GM18505 (cell line): Measurements from ENCODE around the gene C5orf46.

ENCODE experiments used
- ATAC-seq: cut with Tn5 transposase; IDR thresholded peaks from one replicate; pipeline ENCODE4 v1.9.1; 2021; ENCODE audit not compliant: unreplicated experiment
- POLR2A ChIP-seq: IDR thresholded peaks from 4 replicates; pipeline ENCODE4 v1.6.1; 2011; ENCODE audit warnings: borderline replicate concordance; ENCODE audit not compliant: insufficient read depth, insufficient read length; ENCODE audit errors: extremely low read depth

The C5orf46 gene

DNA sequence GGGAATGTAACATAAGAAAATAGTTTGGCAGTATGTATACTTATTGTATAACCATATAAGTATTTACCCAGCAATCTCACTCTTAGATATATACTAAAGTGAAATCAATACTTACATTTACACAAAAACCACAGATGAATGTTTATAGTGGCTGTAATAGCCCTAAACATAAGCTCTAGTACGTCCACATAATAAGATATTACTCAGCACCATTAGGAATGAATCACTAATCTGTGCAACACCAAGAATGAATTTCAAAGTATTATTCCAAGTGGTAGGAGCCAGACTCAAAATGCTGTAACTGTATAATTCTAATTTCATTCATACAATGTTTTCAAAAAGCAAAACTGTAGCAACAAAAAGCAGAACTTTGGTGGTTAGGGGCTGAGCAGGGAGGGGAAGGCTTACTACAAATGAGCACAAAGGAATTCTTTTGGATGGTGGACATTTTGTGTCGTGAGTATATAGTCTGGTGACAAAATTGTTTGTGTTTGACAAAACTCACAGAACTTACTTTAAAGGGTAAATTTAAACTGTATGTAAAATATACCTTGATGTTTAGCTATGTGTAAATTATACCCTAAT lies 11.9 kb upstream of the C5orf46 start:
- TF ChIP-seq POLR2A, result no peak

DNA sequence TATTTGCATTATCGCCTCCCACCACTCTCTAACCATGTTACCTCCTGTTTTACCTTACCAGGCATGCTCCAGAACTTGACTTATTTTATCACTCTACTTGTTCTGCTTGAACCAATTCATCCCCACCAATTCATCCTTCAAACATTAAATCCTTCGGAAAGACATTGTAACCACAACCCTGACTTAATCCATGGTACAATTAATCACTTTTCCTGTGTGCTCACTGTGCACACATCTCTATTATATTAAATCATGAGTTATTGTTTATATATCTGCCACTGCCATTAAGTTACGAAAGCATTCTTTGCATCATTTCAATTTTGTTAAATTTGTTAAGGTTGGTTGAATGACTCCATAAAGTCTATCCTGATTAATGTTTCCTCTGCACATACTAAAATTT lies 7.4 kb upstream of the C5orf46 start:
- no peak for TF ChIP-seq POLR2A

More for the DNA sequence above, 11.9 kb upstream of the C5orf46 start:
- ATAC-seq, result no peak

DNA sequence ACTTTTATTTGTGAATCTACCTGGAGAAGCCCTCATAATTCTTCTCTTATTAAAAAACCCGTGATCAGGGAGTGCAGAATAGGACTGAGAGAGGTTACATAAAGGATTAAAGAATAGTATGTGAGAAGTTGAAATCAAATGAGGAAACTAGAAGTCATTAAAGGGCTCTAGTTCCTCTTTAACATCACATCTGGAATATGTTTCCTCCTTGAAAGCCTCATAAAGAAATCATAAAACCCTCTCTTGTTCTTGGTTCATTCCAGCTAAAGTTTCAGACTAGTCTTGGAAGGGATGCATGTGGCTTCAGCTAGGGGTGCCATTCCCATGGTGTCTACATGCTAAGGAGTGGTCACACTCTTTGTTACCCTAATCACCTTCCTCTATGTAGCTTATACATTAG lies 5.7 kb upstream of the C5orf46 start:
- no peak for TF ChIP-seq POLR2A
- ATAC-seq, result no peak

More for the DNA sequence above, 7.4 kb upstream of the C5orf46 start:
- ATAC-seq, result no peak

DNA sequence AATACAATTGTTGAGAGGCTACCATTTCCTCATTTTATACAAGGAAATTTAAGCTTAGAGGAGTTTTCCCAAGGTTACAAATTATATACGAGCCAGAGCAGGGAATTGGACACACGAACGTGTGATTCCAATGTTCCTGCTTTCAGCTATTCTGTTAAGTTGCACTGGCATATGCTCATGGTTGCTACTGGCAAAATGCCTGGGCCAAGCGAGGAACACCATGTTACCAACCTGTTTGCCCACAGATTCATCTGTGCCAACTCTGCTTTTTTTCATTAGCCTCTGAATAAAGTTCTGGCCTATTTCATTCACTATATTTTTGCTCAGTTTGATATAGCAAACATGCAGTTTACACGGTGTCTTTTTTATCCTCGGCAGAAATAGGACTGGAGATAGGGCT lies 5.1 kb upstream of the C5orf46 start:
- ATAC-seq, result no peak
- no peak for TF ChIP-seq POLR2A

DNA sequence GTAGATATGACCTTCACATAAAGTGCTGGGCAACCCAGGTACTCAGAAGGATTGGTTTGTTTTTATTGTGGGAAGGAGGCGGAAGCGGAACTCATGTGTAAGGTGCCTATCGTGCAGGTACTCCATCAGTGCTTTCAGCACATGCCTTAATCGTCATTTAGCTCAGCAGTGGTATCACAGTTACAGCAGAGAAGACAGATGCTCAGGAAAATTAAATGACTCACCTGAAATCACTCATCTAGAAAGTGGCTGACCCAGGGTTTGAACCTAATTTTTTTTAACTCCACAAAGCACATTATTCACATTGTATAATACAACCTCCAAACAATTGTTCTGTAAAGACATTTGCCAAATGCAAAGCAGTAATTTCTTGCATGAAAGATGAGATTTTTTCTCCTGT lies 2.2 kb downstream of the C5orf46 start:
- ATAC-seq, result no peak

DNA sequence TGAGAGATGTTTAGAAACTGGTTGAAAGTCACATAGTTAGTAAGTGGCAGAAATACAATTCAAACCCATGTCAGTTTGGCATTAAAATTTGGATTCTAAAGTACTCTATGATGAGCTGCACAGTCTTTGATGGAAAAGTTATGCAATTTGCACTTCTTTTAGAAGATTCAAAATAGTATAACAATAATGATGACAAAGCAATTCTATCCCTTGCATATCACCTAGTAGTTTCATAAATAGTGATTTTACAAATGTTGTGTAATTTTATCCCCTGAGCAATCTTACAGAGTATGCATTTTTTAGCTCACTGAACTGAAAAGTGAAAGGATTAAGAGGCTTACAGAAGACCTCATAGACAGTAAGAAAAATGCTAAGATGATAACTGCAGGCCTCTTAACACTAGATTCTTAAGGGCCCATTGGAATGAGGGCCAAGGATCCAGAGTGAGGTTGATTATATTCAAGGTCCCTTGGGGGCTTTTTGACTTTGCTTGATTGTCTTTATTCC lies 3.7 kb downstream of the C5orf46 start:
- TF ChIP-seq POLR2A, result no peak
- ATAC-seq, result no peak

More for the DNA sequence above, 2.2 kb downstream of the C5orf46 start:
- no peak for TF ChIP-seq POLR2A

DNA sequence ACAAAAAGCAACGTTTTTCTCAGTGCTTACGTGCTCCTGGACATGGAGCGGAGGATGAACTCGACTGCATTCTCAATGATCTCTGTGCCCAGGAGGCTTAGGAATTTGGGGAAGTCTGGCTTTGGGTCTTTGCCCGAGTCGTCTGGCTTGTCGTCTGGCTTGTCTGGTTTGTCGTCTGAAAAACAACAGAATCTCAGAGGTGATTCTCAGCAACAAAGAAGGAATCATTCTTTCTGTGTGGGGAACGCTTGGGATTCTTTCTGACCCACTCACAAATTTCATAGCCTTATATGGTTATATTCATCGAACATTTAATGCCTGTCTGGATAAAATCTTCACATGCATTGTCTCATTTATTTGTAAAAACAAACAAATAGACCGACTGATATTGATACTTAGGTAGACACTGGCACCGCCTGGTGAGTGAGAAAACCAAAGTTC lies 4.7 kb downstream of the C5orf46 start:
- no peak for ATAC-seq
- TF ChIP-seq POLR2A, result no peak

DNA sequence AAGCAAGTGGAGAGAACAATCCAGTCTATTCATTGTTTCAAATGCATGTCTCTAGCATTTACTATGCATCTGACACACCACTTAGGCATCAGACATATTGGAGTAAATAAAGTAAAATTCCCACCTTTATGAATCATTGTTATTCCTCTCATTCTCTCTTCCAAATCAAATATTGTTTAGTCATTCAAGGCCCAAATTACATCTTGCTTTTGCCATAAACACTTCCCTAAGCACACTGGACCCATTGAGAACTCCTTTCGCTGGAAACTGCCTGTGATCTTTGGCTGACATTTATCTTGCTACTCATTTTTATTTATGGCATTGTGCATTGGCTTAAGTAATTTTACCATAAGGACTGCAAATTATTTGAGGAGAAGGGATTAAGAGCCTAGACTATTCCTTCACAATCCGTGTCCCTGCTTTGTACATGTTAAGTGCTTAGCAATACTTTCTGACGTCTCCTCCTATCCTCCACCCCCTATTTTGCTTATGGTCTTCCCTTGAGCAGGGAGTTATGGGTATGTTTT lies 7.4 kb downstream of the C5orf46 start:
- no peak for TF ChIP-seq POLR2A
- no peak for ATAC-seq

DNA sequence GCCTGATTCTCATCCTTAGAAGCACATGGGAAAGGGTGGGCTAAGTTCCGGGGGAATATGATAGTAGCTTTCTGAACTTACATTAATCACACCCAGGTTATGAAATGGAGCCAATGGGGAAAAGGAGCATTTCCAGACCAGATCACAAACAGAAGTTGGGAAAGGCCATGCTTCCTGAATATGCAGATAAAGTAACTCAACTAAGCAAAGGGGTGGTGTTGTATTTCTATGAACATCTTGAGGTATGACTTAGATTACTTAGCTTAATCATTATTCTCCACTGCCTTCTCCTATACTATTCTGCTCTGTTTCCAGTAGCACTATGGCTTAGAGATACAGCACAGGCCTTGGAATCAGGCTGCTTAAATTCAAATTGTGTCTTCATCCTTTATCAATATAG lies 10.5 kb downstream of the C5orf46 start:
- ATAC-seq, result no peak
- no peak for TF ChIP-seq POLR2A

DNA sequence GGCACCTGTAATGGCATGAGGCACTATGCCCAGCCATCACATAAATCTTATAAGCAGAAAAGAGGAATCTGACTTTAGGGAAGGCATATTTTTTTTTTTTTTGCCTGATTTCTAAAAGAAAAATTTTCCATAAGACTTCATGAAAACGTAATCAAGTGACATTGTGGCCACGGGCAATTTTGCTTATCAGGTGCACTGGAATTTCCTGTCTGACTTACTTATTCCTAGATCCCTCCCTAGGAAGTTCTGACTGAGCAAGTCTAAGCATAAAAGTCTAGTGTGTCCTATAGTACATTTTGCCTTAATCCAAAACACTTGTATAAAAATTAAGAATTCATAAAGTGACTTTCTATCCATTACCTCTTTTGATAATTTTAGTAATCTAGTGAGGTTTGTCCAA lies 12.5 kb downstream of the C5orf46 start:
- ATAC-seq, result no peak

DNA sequence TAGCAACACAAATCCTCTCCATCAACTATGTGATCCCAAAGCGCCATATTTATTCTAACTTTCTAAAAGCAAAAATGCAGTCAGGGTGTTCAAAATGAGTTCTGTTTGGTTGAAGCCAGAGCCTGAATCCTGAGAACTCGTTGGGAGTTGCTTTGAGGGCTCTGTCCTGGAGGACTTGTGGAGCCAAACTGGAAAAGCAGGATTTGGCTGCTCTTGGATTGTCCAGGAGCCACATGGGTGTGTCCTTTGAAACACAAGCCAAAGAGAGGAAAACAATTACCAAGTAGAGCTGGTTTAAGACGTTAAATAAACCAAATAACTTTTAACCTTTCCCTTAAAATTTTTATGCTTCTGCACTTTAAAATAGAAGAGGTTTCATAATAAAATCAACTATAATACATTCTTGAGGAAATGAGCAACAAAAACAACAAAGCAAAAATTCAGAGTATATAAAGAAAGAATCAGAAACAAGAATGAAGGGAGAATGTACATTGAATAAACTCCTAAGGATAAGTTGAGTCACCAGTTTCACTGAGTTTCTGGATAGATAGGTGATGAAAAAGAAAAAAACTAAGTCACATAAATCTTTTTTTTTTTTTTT lies 13.5 kb downstream of the C5orf46 start:
- ATAC-seq, result no peak
- no peak for TF ChIP-seq POLR2A

More for the DNA sequence above, 12.5 kb downstream of the C5orf46 start:
- TF ChIP-seq POLR2A, result no peak

DNA sequence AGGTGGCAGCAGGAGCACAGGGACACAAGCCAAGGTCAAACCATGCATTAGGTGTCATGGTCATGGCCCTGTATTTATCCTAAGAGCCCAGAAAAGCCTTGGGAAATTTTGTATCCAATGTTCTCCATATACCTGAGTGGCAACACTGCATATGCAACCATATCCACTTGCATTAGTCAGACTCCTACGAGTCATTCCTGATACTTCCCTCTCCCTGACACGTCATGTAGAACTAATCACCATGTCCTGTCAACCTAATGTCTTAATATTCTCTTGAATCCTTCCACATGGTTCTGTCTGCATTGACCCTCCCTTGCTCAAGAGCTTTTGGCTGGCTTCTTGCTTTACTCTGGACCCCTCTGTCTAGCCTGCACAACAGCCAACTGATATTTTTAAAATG lies 18.4 kb downstream of the C5orf46 start:
- ATAC-seq, result no peak
- TF ChIP-seq POLR2A, result no peak

DNA sequence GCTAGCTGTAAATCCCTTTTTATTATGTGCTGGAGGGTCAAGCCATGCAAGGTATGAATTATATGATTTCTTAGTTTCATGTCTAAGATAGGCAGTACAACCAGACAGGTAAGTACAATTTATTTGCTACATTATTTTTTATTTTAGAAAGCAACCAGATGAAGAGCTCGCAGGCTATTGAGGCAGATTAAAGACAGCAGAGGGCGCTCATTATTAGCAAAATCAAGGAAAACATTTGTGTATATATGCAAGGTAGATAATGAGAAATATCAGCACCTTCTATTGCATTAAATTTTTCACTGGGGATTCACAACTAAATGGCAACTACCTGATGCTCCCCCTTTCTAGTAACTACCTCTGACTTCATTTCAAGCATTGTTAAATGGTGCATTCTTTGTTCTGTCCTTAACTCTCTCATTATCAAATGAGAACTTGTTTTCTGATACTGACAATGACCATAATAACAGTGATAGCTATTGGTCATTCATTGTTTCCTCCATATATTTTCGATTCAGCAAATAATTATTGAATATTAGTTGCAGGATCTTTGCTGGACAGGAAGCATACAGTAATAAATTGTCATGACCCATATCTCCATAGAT lies 19.2 kb downstream of the C5orf46 start:
- no peak for ATAC-seq
- no peak for TF ChIP-seq POLR2A
